Activated naive CD4-positive, alpha-beta T cell treated with anti-CD3 and anti-CD28 coated beads for 36 hours (primary cell): ENCODE measurements around the gene DRG2. TPM values are rescaled to one million over a fixed set of nuclear protein-coding genes. Genes with fewer than 3 reads are reported as not detected.

Experiments used
- CTCF ChIA-PET: fragments of 350-600 bp; sonication (Branson Sonifier 250); formaldehyde crosslinking; loops from one replicate; lab custom pipeline; 2021; ENCODE audit warnings: antibody characterized with exemption; lab: Charles Lee
- DNase-seq: peaks from one replicate; pipeline ENCODE4 v3.0.0-alpha.2; 2020
- H3K27ac Mint-ChIP-seq: one replicate; pipeline ENCODE4 v1.8.0; 2021; ENCODE audit warnings: mild to moderate bottlenecking, mixed read lengths
- H3K27me3 Mint-ChIP-seq: one replicate; pipeline ENCODE4 v1.8.0; 2021; ENCODE audit warnings: low read depth, mixed read lengths
- H3K36me3 Mint-ChIP-seq: one replicate; pipeline ENCODE4 v1.8.0; 2021; ENCODE audit warnings: low read depth, mixed read lengths
- H3K4me1 Mint-ChIP-seq: one replicate; pipeline ENCODE4 v1.8.0; 2021; ENCODE audit warnings: low read depth, mixed read lengths
- H3K4me3 Mint-ChIP-seq: one replicate; pipeline ENCODE4 v1.8.0; 2021; ENCODE audit warnings: mild to moderate bottlenecking, moderate library complexity, mixed read lengths
- H3K9me3 Mint-ChIP-seq: one replicate; pipeline ENCODE4 v1.8.0; 2021; ENCODE audit warnings: mixed read lengths
- intact Hi-C: fragments of 100-400 bp; cut with micrococcal nuclease; formaldehyde crosslinking; loops from one replicate; pipeline ENCODE4 v1.15.1; 2023
- total RNA-seq, 2 experiments: library from RNA; stranded (reverse); gene quantifications; one replicate each; pipeline ENCODE4 v1.2.3, GENCODE V29; 2021

The DRG2 gene
- total RNA-seq, 2 experiments from 2014 or later = 38.4 to 38.7 TPM

DNA sequence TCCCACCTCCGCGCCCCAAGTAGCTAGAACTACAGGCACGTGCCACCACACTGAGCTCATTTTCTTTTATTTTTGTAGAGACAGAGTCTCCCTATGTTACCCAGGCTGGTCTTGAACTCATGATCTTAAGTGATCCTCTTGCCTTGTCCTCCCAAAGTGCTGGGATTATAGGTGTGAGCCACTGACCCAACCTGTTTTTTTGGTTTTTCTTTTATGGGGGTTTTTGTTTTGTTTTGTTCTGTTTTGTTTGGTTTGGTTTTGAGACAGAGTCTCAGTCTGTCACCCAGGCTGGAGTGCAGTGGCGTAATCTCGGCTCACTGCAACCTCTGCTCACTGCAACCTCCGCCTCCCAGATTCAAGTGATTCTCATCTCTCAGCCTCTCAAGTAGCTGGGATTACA, 32.2 kb upstream of the DRG2 start:
- Mint-ChIP-seq H3K27me3 (no peaks in the 10 kb centered on the region), H3K36me3 (peaks cover 12% of the 10 kb centered on the region), H3K27ac (no peak overlapping the region), H3K4me1 (no peaks in the 10 kb centered on the region), H3K4me3 (no peak overlapping the region), H3K9me3 (no peaks in the 10 kb centered on the region)
- no peak for DNase-seq
- intact Hi-C loops = no loop called here
- CTCF ChIA-PET = interaction anchor here (1.2 kb wide), 1 partner anchor 414 kb away, joined by 3 read pairs; no protein-coding TSS in a partner anchor

GRCh38 chr17:18056214-18056613, 31.5 kb upstream of the DRG2 start:
- Mint-ChIP-seq H3K4me3 (no peak overlapping the region), H3K27ac (no peak overlapping the region), H3K27me3 (no peaks in the 10 kb centered on the region), H3K4me1 (no peaks in the 10 kb centered on the region), H3K36me3 (peaks cover 12% of the 10 kb centered on the region), H3K9me3 (no peaks in the 10 kb centered on the region)
- CTCF ChIA-PET = interaction anchor here (1.2 kb wide), 1 partner anchor 414 kb away, joined by 3 read pairs; no protein-coding TSS in a partner anchor
- intact Hi-C loops = no loop called here
- DNase-seq = no peak

- CTCF ChIA-PET = interaction anchor here (0.6 kb wide), 1 partner anchor 78 kb away, joined by 3 read pairs; no protein-coding TSS in a partner anchor
- DNase-seq = no peak
- no peak overlapping the region for H3K4me3 Mint-ChIP-seq
Observed at GRCh38 chr17:18059283-18059682, 28.5 kb upstream of the DRG2 start.

DNA sequence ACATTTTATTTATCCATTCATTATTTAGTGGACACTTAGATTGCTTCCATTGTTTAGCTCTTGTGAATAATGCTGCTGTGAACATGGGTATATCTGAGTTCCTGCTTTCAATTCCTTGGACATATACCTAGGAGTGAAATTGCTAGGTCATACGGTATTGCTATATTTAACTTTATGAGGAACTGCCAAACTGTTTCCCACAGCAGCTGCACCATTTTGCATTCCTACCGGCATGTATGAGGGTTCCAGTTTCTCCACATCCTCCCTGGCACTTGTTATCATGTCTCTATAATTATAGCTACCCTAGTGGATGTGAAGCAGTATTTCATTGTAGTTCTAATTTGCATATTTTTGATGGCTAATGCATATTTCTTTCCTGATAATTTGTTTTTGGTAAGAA, 23.7 kb upstream of the DRG2 start:
- no peaks in the 10 kb centered on the region for H3K4me1 Mint-ChIP-seq
- H3K4me3 Mint-ChIP-seq = no peak overlapping the region
- H3K36me3 Mint-ChIP-seq = peaks cover 3% of the 10 kb centered on the region
- no peak overlapping the region for H3K27ac Mint-ChIP-seq
- DNase-seq = no peak
- H3K27me3 Mint-ChIP-seq = no peaks in the 10 kb centered on the region
- CTCF ChIA-PET = no interaction called here
- intact Hi-C loops = no loop called here
- no peaks in the 10 kb centered on the region for H3K9me3 Mint-ChIP-seq

More at GRCh38 chr17:18059283-18059682, 28.5 kb upstream of the DRG2 start:
- Mint-ChIP-seq H3K9me3 (no peaks in the 10 kb centered on the region), H3K4me1 (no peaks in the 10 kb centered on the region), H3K27ac (no peak overlapping the region), H3K27me3 (no peaks in the 10 kb centered on the region), H3K36me3 (peaks cover 9% of the 10 kb centered on the region)
- intact Hi-C loops = no loop called here

DNA sequence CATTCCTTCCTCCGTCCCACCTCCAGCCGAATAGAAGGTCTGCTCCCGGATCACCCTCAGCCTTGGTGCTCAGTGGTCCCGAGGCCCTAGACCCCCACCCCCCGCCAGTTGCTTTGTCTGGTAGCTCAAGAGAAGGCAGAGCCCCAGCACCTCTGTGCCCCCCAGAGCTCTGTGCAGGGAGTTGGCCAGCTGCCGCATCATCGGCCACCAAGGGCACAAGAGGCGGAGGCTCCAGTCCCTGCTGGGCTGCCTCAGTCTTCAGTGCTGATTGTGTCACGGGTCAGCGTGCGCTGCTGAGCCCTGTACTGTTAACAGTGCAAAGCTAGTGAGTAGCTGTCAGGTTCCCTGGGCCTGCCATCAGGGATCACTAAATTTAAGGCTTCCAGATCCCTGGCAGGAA, 22.2 kb upstream of the DRG2 start:
- CTCF ChIA-PET = no interaction called here
- intact Hi-C loops = no loop called here
- Mint-ChIP-seq H3K4me1 (no peaks in the 10 kb centered on the region), H3K4me3 (no peak overlapping the region), H3K36me3 (peaks cover 3% of the 10 kb centered on the region), H3K9me3 (no peaks in the 10 kb centered on the region), H3K27ac (no peak overlapping the region), H3K27me3 (no peaks in the 10 kb centered on the region)
- no peak for DNase-seq

DNA sequence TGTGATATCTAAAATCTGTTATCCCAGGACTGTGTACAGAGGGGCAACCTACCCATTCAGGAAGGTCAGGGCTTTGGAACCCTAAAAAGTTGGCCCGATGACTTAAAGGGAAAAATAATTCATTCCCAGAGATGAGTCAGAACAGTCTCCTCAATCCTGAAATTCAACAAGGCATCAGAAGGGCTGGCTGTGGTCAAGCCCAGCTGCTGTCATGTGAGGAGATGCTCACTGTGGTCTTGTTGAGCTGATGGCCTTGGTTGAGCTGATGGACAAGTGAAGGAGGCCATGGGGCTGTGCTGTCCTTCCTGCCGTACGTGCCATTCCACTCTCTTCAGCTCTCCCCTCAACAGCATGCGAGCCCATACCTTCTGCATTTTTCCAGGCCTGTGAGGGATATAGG, 20.9 kb upstream of the DRG2 start:
- H3K4me1 Mint-ChIP-seq = peaks cover 5% of the 10 kb centered on the region
- no peaks in the 10 kb centered on the region for H3K9me3 Mint-ChIP-seq
- CTCF ChIA-PET = no interaction called here
- H3K4me3 Mint-ChIP-seq = no peak overlapping the region
- no peak overlapping the region for H3K27ac Mint-ChIP-seq
- intact Hi-C loops = no loop called here
- no peaks in the 10 kb centered on the region for H3K27me3 Mint-ChIP-seq
- DNase-seq = no peak
- H3K36me3 Mint-ChIP-seq = peaks cover 3% of the 10 kb centered on the region

DNA sequence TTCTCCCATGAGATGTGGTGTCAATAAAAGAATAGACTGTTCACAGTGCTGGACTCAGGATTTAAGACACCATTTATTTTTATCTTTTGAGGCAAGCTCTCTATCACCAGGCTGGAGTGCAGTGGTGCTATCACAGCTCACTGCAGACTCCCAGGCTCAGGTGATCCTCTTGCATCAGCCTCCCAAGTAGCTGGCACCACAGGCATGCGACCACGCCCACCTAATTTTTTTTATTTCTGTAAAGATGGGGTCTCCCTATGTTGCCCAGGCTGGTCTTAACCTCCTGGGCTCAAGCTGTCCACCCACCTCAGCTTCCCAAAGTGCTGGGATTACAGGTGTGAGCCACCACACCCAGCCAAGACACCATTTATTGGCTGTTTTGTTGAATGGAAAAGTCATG, 18.6 kb upstream of the DRG2 start:
- Mint-ChIP-seq H3K4me1 (peaks cover 5% of the 10 kb centered on the region), H3K27me3 (no peaks in the 10 kb centered on the region), H3K36me3 (peaks cover 3% of the 10 kb centered on the region), H3K4me3 (no peak overlapping the region), H3K27ac (no peak overlapping the region), H3K9me3 (no peaks in the 10 kb centered on the region)
- CTCF ChIA-PET = no interaction called here
- intact Hi-C loops = no loop called here
- DNase-seq = no peak

GRCh38 chr17:18070861-18071340, 16.8 kb upstream of the DRG2 start:
- Mint-ChIP-seq H3K27ac (no peak overlapping the region), H3K27me3 (no peaks in the 10 kb centered on the region), H3K36me3 (no peaks in the 10 kb centered on the region), H3K9me3 (no peaks in the 10 kb centered on the region), H3K4me1 (peaks cover 5% of the 10 kb centered on the region), H3K4me3 (no peak overlapping the region)
- DNase-seq = peak; percentile 12
- CTCF ChIA-PET = no interaction called here
- intact Hi-C loops = no loop called here

DNA sequence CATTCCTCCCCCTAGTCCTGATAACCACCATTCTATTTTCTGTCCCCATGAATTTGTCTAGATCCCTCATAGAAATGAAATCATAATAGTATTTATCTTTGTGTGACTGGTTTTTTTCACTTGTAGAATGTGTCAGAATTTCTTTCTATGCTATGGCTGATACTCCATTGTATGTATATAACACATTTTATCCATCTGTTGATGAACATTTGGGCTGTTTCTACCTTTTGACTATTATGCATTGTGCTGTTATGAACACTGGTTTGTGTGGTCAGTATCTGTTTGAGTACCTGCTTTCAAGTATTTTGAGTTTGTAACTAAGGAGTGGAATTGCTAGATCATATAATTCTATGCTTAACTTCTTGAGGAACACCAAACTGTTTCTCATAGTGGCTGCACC, 16.0 kb upstream of the DRG2 start:
- H3K36me3 Mint-ChIP-seq = no peaks in the 10 kb centered on the region
- H3K9me3 Mint-ChIP-seq = no peaks in the 10 kb centered on the region
- CTCF ChIA-PET = interaction anchor here (0.6 kb wide), 1 partner anchor 123 kb away, joined by 3 read pairs; no protein-coding TSS in a partner anchor

DNA sequence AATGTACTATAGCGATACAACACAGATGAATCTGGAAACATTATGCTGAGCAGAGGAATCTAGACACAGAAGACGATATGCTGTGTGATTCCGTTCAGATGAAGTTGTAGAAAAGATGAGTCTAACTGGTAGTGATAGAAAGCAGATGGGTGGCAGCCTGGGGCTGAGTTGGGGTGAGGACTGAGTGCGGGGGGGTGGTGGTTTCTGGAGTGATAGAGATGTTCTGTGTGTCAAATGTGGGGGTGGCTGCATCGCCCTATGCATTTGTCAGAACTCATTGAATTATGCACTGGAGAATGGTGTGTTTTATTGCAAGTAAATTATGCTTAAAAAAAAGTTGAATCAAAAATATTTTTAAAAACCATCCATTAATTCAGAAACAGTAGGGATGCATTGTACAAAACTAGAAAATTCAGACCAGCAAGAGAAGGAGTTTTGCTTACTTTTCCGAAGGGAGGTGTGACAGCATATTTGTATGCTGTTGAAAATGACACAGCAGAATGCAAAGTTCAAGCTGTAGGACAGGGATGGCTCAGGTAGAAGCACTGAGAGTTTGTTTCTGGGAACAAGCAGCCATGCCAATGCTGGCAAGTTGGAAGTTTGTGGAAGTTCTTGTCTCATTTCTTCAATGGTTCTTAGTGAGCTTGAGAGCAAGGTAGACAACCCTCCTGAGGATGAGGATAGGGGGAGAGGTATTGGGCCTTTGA, 13.0 kb upstream of the DRG2 start:
- no peak overlapping the region for H3K4me3 Mint-ChIP-seq
- CTCF ChIA-PET = no interaction called here
- intact Hi-C loops = no loop called here
- H3K27ac Mint-ChIP-seq = no peak overlapping the region
- DNase-seq = no peak
- H3K9me3 Mint-ChIP-seq = no peaks in the 10 kb centered on the region
- H3K27me3 Mint-ChIP-seq = peaks cover 4% of the 10 kb centered on the region
- no peaks in the 10 kb centered on the region for H3K36me3 Mint-ChIP-seq
- peaks cover 5% of the 10 kb centered on the region for H3K4me1 Mint-ChIP-seq

More for the DNA sequence above, 16.0 kb upstream of the DRG2 start:
- Mint-ChIP-seq H3K4me3 (no peak overlapping the region), H3K27ac (no peak overlapping the region), H3K4me1 (peaks cover 5% of the 10 kb centered on the region), H3K27me3 (no peaks in the 10 kb centered on the region)
- DNase-seq = no peak
- intact Hi-C loops = no loop called here

DNA sequence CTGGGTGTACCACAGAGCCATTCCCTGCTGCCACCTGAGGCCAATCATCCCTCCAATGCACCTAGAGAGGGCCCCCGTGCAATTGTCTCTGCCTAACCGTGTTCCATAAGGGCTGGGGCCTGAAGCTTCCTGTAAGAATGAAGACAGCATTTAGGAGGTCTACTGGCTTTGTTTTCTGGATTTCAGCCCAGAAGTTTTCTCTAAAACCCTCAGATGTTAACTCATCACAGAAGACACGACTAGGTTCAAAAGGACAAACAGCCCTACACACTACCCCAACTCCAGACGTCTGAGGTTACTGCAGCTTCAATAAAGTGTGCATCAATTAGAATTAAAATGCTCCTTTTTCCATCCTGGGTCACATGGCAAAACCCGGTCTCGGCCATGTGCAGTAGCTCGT, 10.8 kb upstream of the DRG2 start:
- H3K27me3 Mint-ChIP-seq = peaks cover 8% of the 10 kb centered on the region
- H3K27ac Mint-ChIP-seq = no peak overlapping the region
- no peaks in the 10 kb centered on the region for H3K36me3 Mint-ChIP-seq
- H3K4me1 Mint-ChIP-seq = no peaks in the 10 kb centered on the region
- CTCF ChIA-PET = no interaction called here
- intact Hi-C loops = no loop called here
- no peak overlapping the region for H3K4me3 Mint-ChIP-seq
- DNase-seq = no peak
- no peaks in the 10 kb centered on the region for H3K9me3 Mint-ChIP-seq

GRCh38 chr17:18079543-18079942, 8.2 kb upstream of the DRG2 start:
- no peaks in the 10 kb centered on the region for H3K4me1 Mint-ChIP-seq
- CTCF ChIA-PET = no interaction called here
- no peaks in the 10 kb centered on the region for H3K9me3 Mint-ChIP-seq
- no peaks in the 10 kb centered on the region for H3K36me3 Mint-ChIP-seq
- no peak for DNase-seq
- peaks cover 8% of the 10 kb centered on the region for H3K27me3 Mint-ChIP-seq
- H3K4me3 Mint-ChIP-seq = no peak overlapping the region
- intact Hi-C loops = no loop called here
- no peak overlapping the region for H3K27ac Mint-ChIP-seq

- CTCF ChIA-PET = no interaction called here
- intact Hi-C loops = no loop called here
- Mint-ChIP-seq H3K27ac (no peak overlapping the region), H3K9me3 (no peaks in the 10 kb centered on the region), H3K36me3 (peaks cover 1% of the 10 kb centered on the region), H3K4me3 (no peak overlapping the region), H3K4me1 (peaks cover 17% of the 10 kb centered on the region), H3K27me3 (peaks cover 5% of the 10 kb centered on the region)
- no peak for DNase-seq
Observed at GRCh38 chr17:18084256-18084655, 3.5 kb upstream of the DRG2 start.
